GM19328 (cell line): ENCODE measurements around the gene COL9A3.
"Not testable (repeated sequence)": the region's sequence is repeated elsewhere in the genome, so short reads cannot be mapped to it uniquely, and the experiment has no call there.

Source experiments
- ATAC-seq: cut with Tn5 transposase; IDR thresholded peaks from one replicate; pipeline ENCODE4 v1.9.1; 2021; ENCODE audit warnings: mild to moderate bottlenecking, moderate library complexity; ENCODE audit not compliant: unreplicated experiment

The COL9A3 gene

GRCh38 chr20:62832951-62833391, 16.1 kb downstream of the COL9A3 start:
- peak; percentile 27 for ATAC-seq

GRCh38 chr20:62834967-62835730, 18.3 kb downstream of the COL9A3 start:
- ATAC-seq: no peak

GRCh38 chr20:62835931-62836861, 19.3 kb downstream of the COL9A3 start:
- no peak for ATAC-seq

GRCh38 chr20:62836967-62837490, 20.2 kb downstream of the COL9A3 start:
- ATAC-seq: no peak

- no peak for ATAC-seq
These were observed 20.9 kb downstream of the COL9A3 start for GRCh38 chr20:62837790-62838127.

- peak; percentile 49 for ATAC-seq
These were observed 21.5 kb downstream of the COL9A3 start for GRCh38 chr20:62838128-62838891.

- no peak for ATAC-seq
These were observed 22.4 kb downstream of the COL9A3 start for GRCh38 chr20:62839261-62839660.

- ATAC-seq: no peak
These were observed 23.0 kb downstream of the COL9A3 start for GRCh38 chr20:62839816-62840215.

- no peak for ATAC-seq
These were observed 23.7 kb downstream of the COL9A3 start for GRCh38 chr20:62840244-62841197.

- no peak for ATAC-seq
These were observed 24.9 kb downstream of the COL9A3 start for GRCh38 chr20:62841705-62842212.

GRCh38 chr20:62843656-62844055, 26.8 kb downstream of the COL9A3 start:
- ATAC-seq: no peak

- ATAC-seq: no peak
These were observed 27.3 kb downstream of the COL9A3 start for GRCh38 chr20:62844182-62844581.

GRCh38 chr20:62845416-62846160, 28.7 kb downstream of the COL9A3 start:
- ATAC-seq: no peak

- no peak for ATAC-seq
These were observed 29.5 kb downstream of the COL9A3 start for GRCh38 chr20:62846166-62846890.

- not testable (repeated sequence) for ATAC-seq
These were observed 32.1 kb downstream of the COL9A3 start for GRCh38 chr20:62848917-62849316.

- no peak for ATAC-seq
These were observed 32.6 kb downstream of the COL9A3 start for GRCh38 chr20:62849431-62849830.

GRCh38 chr20:62850333-62850974, 33.6 kb downstream of the COL9A3 start:
- ATAC-seq: no peak

- no peak for ATAC-seq
These were observed 35.3 kb downstream of the COL9A3 start for GRCh38 chr20:62852196-62852595.
